KMS-11 (cell line): ENCODE results near the gene GNE.

Experiments used
- H2AFZ ChIP-seq: fragments of 200-600 bp; sonication (generic); 2 replicates; pipeline ENCODE4 v1.6.1; 2016; ENCODE audit warnings: antibody characterized with exemption, mixed run types, low read depth
- H3K27ac ChIP-seq: fragments of 200-600 bp; sonication (generic); 2 replicates; pipeline ENCODE4 v1.6.1; 2016; ENCODE audit warnings: mild to moderate bottlenecking, mixed run types
- H3K27me3 ChIP-seq: fragments of 200-600 bp; sonication (generic); 2 replicates; pipeline ENCODE4 v1.6.1; 2017; ENCODE audit warnings: mild to moderate bottlenecking, low read depth, mixed run types, moderate library complexity; ENCODE audit not compliant: insufficient read depth
- H3K36me3 ChIP-seq: fragments of 200-600 bp; sonication (generic); 2 replicates; pipeline ENCODE4 v1.6.1; 2017; ENCODE audit warnings: mild to moderate bottlenecking, mixed run types; ENCODE audit not compliant: insufficient read depth
- H3K4me1 ChIP-seq: fragments of 200-600 bp; sonication (generic); 2 replicates; pipeline ENCODE4 v1.6.1; 2016; ENCODE audit warnings: mild to moderate bottlenecking, low read depth, mixed run types; ENCODE audit not compliant: poor library complexity, severe bottlenecking
- H3K4me2 ChIP-seq: fragments of 200-600 bp; sonication (generic); 2 replicates; pipeline ENCODE4 v1.7.0; 2016; ENCODE audit warnings: mild to moderate bottlenecking, mixed run types
- H3K4me3 ChIP-seq: fragments of 200-600 bp; sonication (generic); IDR thresholded peaks from 2 replicates; pipeline ENCODE4 v1.6.1; 2017; ENCODE audit warnings: low read depth, low read length, mixed read lengths; ENCODE audit not compliant: insufficient read depth
- H3K79me2 ChIP-seq: fragments of 200-600 bp; sonication (generic); 2 replicates; pipeline ENCODE4 v1.6.1; 2016; ENCODE audit warnings: low read depth, mixed run types; ENCODE audit not compliant: insufficient read depth
- H3K9ac ChIP-seq: fragments of 200-600 bp; sonication (generic); 2 replicates; pipeline ENCODE4 v1.6.1; 2016; ENCODE audit warnings: mild to moderate bottlenecking, mixed run types
- H4K20me1 ChIP-seq: fragments of 200-600 bp; sonication (generic); 2 replicates; pipeline ENCODE4 v1.6.1; 2016; ENCODE audit warnings: mild to moderate bottlenecking, mixed run types; ENCODE audit not compliant: insufficient read depth
- TF ChIP-seq, protein P1 (sequence below): fragments of 200-600 bp; sonication (generic); conservative IDR thresholded peaks from 2 replicates; pipeline ENCODE4 v1.6.1; 2017; ENCODE audit warnings: low read depth, mild to moderate bottlenecking, antibody characterized with exemption, low read length, moderate library complexity, mixed read lengths

The GNE gene

DNA sequence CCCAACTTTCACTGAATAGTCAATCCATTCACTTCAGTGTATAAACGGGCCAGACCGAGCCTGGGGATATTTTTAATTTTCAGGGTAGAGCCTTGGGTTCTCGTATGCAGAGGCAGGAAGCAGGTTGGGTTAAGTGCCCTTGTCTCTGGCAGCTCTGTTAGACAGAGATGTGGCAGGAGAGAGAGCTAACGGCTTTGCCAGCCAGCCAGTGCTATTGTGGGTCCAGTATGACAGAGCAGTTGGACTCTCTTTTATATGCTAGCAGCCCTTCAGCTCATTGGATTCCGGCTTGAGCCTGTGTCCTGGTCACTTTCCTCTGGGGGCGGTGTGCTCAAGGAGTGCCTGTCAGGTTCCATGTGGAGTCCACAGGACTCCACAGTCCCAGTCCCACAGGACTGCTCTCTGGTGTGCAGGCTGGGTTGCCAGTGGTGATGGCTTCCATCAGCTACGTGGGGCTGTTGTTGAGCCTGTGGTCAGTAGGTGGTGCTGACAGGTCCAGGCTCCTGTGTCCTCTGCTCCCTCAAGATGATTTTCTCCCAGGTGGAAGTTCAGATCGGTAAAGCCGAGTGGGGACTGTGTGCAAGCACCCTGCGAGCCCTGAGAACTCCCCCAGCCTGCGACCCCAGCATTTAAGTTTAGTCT is 53.2 kb downstream of the GNE start:
- Histone ChIP-seq H3K27ac (no peak overlapping the region), H3K4me1 (peaks cover 42% of the 10 kb centered on the region), H3K4me3 (no peak overlapping the region), H4K20me1 (no peaks in the 10 kb centered on the region), H3K9ac (no peak overlapping the region), H3K4me2 (no peak overlapping the region), H3K79me2 (peaks cover 22% of the 10 kb centered on the region; the same call in 1 of the 2 replicates), H3K36me3 (peaks cover 10% of the 10 kb centered on the region; the same call in 1 of the 2 replicates), H3K27me3 (no peaks in the 10 kb centered on the region), H2AFZ (no peak overlapping the region)
- TF ChIP-seq, protein P1, sequence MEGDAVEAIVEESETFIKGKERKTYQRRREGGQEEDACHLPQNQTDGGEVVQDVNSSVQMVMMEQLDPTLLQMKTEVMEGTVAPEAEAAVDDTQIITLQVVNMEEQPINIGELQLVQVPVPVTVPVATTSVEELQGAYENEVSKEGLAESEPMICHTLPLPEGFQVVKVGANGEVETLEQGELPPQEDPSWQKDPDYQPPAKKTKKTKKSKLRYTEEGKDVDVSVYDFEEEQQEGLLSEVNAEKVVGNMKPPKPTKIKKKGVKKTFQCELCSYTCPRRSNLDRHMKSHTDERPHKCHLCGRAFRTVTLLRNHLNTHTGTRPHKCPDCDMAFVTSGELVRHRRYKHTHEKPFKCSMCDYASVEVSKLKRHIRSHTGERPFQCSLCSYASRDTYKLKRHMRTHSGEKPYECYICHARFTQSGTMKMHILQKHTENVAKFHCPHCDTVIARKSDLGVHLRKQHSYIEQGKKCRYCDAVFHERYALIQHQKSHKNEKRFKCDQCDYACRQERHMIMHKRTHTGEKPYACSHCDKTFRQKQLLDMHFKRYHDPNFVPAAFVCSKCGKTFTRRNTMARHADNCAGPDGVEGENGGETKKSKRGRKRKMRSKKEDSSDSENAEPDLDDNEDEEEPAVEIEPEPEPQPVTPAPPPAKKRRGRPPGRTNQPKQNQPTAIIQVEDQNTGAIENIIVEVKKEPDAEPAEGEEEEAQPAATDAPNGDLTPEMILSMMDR = 0 out of 2 replicates have a peak, but pooled peaks have one; percentile 13

DNA sequence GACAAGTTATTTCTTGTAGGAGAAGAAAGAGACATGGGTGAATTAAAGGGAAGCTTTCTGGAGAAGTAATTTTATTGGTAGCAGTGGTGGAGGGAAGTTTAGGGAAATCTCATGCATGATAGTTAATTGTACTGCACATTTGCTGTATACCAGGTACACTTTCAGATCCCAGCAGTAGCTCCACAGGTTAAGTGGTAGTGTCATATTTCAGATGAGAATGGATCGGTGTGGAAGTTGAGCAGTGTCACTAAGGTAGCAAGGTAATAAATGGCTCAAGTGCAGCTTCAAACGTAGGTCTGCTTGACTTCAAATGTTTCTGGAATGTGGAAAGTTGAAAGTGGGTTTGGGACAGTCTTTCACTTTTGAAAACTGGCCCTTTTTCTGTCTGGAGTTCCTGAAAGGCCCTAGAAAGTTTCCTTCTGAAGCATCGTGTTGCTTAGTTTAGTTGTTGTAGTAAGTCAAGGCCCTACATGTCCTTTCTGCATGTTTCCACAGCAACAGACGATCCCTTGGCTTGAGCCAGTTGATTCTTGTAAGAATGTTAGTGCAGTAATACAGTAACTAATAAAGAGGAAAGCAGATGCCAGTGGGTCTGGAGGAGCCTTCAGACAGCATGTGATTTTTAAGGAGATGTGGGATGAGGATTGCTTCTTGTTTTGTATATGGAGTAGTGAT is 63.8 kb downstream of the GNE start:
- peaks cover 66% of the 10 kb centered on the region for H3K79me2 ChIP-seq
- peaks cover 38% of the 10 kb centered on the region for H3K4me1 ChIP-seq
- H3K27me3 ChIP-seq = no peaks in the 10 kb centered on the region
- H3K4me3 ChIP-seq = no peak overlapping the region
- H3K36me3 ChIP-seq = peaks cover 5% of the 10 kb centered on the region; the same call in 1 of the 2 replicates
- H4K20me1 ChIP-seq = peaks cover 31% of the 10 kb centered on the region
- H3K9ac ChIP-seq = no peak overlapping the region
- TF ChIP-seq, protein P1 = no peak
- H2AFZ ChIP-seq = no peak overlapping the region
- no peak overlapping the region for H3K27ac ChIP-seq
- H3K4me2 ChIP-seq = no peak overlapping the region

DNA sequence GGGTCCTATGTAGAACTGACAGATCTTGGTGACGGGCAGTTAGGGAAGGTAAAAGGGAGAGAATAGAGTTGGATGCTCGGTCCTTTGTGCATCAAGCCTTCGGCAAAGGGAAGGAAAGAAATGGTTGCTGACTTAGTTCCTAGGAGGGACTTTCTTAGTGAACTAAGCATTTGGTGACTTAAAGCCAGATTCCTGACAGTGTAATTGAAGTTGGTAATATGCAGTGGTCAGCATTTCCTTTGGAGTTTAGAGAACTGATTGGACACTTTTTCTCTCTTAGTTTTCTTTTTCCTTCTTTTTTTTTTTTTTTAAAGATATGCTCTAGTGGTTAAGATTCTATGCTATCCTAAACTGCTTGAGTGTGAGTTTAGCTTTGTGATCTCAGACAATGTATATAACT is 65.2 kb downstream of the GNE start:
- peaks cover 38% of the 10 kb centered on the region for H3K4me1 ChIP-seq
- H2AFZ ChIP-seq = no peak overlapping the region
- TF ChIP-seq, protein P1 = no peak
- no peak overlapping the region for H3K27ac ChIP-seq
- no peaks in the 10 kb centered on the region; the same call in 1 of the 2 replicates for H3K36me3 ChIP-seq
- H4K20me1 ChIP-seq = peaks cover 31% of the 10 kb centered on the region
- H3K4me3 ChIP-seq = no peak overlapping the region
- H3K27me3 ChIP-seq = no peaks in the 10 kb centered on the region
- H3K79me2 ChIP-seq = peaks cover 62% of the 10 kb centered on the region
- H3K4me2 ChIP-seq = peak overlapping the region; percentile 100
- H3K9ac ChIP-seq = no peak overlapping the region

DNA sequence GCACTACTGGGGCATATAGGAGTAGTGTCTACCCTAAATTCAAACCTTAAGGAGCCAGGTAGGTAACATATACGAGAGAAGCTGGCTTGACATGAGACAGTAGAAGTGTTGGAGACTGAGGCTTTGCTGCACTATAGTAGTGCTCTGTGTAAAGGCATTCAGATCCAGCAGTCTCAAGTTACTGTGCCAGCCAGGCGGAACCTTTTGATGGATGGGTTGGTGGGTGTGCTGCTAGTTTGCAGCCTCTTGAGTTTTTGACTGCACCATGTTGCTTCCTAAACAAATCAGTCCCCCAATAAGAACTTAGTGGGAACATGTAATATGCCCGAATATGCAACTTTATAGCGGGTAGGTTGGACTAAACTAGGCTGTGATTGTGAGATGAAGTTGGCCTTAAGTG is 66.1 kb downstream of the GNE start:
- peaks cover 47% of the 10 kb centered on the region for H3K4me1 ChIP-seq
- peak overlapping the region; percentile 83; the same call in 1 of the 2 replicates for H3K9ac ChIP-seq
- H3K27ac ChIP-seq = no peak overlapping the region

More for the DNA sequence above, 66.1 kb downstream of the GNE start:
- H4K20me1 ChIP-seq = peaks cover 31% of the 10 kb centered on the region
- H3K36me3 ChIP-seq = no peaks in the 10 kb centered on the region; the same call in 1 of the 2 replicates
- H3K79me2 ChIP-seq = peaks cover 62% of the 10 kb centered on the region
- peak overlapping the region; percentile 100 for H3K4me2 ChIP-seq
- H3K27me3 ChIP-seq = no peaks in the 10 kb centered on the region
- H3K4me3 ChIP-seq = no peak overlapping the region
- H2AFZ ChIP-seq = no peak overlapping the region
- TF ChIP-seq, protein P1 = no peak
